Raji (cell line): ENCODE measurements around the gene ACBD4.

Experiments
- POLR2A ChIP-seq: IDR thresholded peaks from 2 replicates; pipeline ENCODE4 v1.6.1; 2011; ENCODE audit warnings: low read depth, low read length, control low read depth; ENCODE audit not compliant: insufficient read depth

Gene ACBD4

GRCh38 chr17:45123930-45124796, 11.3 kb upstream of the ACBD4 start:
- no peak for TF ChIP-seq POLR2A

DNA sequence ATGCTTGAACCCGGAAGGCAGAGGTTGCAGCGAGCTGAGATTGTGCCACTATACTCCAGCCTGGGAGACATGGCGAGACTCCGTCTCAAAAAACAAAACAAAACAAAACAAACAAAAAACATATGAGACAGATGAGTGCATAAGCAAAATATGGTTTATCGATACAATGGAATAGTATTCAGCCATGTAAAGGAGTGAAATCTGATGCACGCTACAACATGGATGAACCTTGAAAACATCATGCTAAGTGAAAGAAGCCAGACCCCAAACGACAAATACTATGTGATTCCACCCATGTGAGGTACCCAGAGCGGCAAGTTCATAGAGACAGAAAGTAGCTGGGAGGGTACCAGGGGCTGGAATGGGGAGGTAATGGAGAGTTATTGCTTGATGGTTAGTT, 10.0 kb upstream of the ACBD4 start:
- no peak for TF ChIP-seq POLR2A

GRCh38 chr17:45127207-45127547, 8.3 kb upstream of the ACBD4 start:
- TF ChIP-seq POLR2A: no peak

DNA sequence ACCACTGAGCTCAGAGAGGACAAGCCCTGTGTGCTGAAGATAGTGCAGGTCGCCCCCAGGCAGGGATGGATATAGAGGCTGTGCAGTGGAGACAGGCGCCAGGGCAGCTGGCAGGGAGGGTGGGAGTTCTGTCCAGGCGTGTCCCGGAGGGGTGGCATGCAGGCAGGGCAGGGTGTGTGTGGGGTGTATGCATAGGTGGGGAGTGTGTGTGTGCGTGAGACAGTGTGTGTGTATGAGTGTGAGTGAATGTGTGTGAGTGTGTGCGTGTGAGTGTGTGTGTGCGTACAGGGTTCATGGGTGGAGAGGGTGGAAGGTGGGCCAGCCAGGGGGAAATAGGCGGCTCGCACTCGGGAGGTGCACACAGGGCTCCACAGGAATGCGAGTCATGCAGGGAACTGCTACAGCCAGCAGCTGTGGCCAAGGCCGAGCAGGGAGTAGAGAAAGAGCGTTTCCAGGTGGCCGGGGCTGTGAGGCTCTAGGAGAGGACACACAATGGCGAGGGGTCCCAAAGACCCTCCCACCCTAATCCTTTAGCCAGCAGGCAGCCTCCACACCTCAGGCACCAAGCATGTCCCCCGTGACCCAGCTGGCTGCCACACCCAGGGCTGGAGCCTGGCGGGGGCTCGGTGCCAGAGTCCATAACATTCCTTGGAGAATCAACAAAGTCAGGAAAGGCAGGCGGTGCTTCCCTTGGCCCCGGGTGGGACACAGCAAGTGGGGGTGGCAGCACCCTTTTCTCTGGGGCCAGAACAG, 7.8 kb upstream of the ACBD4 start:
- no peak for TF ChIP-seq POLR2A

- no peak for TF ChIP-seq POLR2A
Measured at GRCh38 chr17:45128331-45128730, 7.2 kb upstream of the ACBD4 start.

- TF ChIP-seq POLR2A: no peak
Measured at GRCh38 chr17:45128989-45129388, 6.5 kb upstream of the ACBD4 start.

DNA sequence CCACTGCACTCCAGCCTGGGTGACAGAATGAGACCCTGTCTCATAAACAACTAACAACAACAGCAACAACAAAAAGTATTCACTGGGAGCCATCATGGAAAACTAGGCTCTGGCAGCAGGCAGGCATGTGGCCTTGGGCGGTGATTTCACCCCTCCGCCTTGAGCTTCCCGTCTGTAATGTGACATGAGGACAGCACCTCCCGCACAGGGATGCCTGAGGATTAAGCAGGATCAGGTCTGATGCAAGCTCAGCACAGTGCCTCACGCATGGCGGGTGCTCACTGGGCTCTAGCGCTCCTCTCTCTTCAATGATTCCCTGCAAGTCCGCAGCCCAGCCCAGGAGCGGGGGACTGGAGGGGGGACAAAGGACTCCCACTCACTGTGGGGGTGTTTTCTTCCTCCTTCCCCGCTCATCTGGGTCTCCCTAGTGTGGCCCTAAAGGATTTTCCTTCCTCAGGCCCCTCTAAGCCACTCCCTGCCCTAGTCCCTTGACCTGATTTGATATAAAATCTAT, 6.0 kb upstream of the ACBD4 start:
- TF ChIP-seq POLR2A: no peak

GRCh38 chr17:45129940-45130680, 5.4 kb upstream of the ACBD4 start:
- no peak for TF ChIP-seq POLR2A

- TF ChIP-seq POLR2A: no peak
Measured at GRCh38 chr17:45130681-45131615, 4.5 kb upstream of the ACBD4 start.

DNA sequence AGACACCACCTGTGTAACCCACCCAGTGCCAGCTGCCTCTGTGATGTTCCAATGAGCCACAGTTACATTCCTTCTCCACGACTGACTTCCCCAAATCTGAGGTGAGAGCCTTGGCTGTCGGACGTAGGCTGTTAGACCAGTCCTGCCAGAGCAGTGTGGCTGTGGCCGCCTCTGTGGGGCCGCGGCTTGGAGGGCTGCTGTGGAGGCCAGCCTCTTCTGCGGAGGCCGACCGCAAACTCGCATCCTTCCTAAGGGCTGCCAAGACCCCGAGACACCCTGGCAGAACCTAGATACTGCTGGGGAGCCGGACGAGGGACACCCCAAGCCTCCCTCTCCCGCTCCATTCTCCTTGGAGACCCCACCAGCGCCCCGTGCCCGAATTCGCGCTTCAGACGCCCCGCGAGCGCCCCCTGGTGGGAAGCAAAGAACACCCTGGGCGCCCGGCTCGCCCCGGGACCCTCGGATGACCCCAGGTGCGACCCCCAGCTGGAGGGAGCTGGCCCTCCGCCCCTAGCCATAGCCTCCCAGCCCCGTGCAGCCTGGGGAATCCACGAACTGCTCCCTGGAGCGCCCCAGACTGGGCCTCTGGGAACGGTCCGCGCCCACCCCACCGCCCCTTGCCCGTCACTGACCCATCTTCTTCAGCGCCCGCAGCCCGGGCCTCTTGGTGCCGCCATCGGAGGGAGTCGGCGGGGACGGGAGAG, 3.7 kb upstream of the ACBD4 start:
- no peak for TF ChIP-seq POLR2A

DNA sequence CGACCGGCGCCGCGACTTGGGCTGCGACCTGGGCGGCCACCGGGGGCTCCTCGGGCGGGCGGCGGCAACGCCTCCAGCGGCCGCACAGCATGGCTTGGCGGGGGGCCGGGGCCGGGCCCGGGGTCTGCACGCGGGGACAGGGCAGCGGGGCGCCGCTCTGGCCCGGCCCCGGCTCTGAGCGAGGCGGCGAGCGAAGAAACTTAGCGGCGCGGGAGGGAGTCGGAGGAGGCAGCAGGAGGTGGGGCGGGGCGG, 3.2 kb upstream of the ACBD4 start, which contains the start of gene PLCD3:
TSS of gene PLCD3 (minus strand) at position 196 of the 252 bp plus-strand sequence. CDS start at position 91, 105 bp downstream.
- no peak for TF ChIP-seq POLR2A

- TF ChIP-seq POLR2A: peak; percentile 58
Measured at GRCh38 chr17:45132572-45133463, 2.7 kb upstream of the ACBD4 start.
